Left kidney (tissue), 2 donors: ENCODE data around the gene SOWAHB. TPM values are rescaled to one million over a fixed set of nuclear protein-coding genes. Genes with fewer than 3 reads are reported as not detected.

Experiments used
- DNase-seq: peaks from one replicate; pipeline ENCODE4 v3.0.0-alpha.2; 2013
- polyA plus RNA-seq: library from polyadenylated mRNA; unstranded; fragments of 120-200 nt; gene quantifications from one replicate; pipeline ENCODE4 v1.2.1, GENCODE V29; 2013; ENCODE audit not compliant: insufficient read length

The SOWAHB gene
- polyA plus RNA-seq, 1 donor = 5.0 TPM

DNA sequence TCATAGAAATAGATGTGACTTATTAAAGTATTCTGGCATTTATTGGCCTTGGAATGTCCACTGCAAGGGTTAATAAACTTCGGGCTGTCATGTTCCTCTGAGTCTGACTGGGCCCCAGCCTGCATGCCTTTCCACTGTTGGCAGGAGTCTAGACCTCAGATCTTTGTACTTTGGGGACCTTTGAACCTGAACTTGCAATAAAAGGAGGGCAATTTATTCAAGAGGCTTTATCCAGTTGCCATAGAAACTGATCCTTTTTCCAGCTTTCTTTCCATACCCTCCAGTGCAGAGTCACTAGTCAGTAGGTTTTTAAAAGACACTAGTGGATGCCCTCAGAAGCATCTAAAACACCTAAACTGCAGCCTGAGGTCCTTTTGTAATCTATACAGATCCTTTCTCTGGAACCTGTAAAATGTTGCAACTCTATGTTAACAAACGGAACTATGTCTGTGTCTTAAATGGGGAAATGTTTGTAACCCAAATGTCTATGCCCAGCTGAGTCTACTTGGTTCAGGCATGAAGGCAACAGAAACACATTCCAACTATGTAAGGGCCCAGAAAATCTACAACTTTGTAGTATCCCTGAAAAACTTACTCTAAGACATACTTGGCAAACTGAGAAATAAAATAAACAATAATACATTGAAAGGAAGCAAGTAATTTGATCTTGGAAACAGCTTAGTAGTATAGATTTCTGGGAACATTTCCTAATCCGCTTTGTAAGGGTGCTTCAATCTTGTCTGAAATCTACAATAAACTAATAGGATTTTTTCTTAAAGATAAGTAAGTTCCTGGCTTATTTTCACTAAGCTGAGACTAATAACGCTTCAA lies 41.5 kb downstream of the SOWAHB start:
- peak; percentile 62 for DNase-seq

DNA sequence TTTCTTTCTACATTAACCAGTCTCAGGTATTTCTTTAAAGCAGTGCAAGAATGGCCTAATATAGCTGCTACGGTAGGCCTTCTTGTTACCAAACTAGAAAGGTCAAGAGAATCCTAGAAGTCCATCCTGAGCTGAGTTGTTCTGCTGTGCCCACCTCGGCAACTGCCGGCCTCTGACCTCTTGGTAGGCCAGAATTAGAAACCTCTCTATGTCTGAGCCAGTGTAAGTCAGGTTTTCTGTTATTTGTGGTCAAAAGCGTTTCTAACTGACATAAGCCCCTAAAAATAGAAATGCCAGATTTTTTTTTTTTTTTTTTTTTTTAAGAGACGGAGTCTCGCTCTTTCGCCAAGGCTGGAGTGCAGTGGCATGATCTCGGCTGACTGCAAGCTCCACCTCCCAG lies 43.1 kb downstream of the SOWAHB start:
- no peak for DNase-seq

DNA sequence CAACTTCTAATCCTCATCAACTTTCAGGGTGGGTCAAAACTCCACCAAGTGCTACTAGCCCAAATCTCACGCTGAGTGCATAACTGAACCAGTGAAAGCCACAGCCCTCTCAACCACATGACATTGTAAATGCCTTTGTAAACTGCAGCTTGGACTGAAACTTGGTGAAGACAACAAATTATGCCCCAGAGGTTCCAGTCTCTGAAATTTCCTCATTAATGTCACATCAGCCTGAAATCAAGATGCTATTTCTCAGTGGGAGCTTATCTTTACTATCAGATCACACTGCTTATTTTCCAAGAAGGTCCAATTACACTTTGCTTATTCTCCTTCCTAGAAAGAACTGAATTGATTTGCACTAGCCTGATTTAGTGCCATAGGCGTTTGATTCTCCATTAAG lies 46.6 kb downstream of the SOWAHB start:
- no peak for DNase-seq

DNA sequence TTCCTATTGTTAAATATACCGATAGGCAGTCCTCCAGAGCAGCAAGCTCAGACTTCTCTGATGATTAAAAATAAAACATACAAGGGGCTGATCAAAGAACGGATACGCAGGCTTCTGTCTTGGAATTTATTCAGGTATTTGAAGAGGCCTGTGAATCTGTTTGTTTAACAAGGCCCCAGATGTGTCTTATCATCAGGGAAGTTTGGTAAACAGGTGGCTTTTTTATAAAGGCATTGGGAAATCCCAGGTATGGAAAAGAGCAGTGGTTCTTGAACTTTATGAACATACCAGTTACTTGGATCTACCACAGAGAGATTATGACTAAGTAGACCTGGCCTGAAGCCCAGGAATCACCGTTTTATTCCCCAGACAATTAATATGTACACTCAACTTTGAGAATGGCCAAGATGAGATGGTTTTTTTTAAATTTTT lies 47.9 kb downstream of the SOWAHB start:
- DNase-seq = no peak

Other genes with a start within 250 kb of the SOWAHB start
- 294 TPM for gene SEPTIN11, start 51.6 kb upstream of the SOWAHB start, polyA plus RNA-seq
- 449 TPM for gene CCNI, start 177.8 kb upstream of the SOWAHB start, polyA plus RNA-seq